Renal pelvis (tissue), 4 donors: Measurements from ENCODE around the gene VAV2. TPM values are rescaled to one million over a fixed set of nuclear protein-coding genes. Genes with fewer than 3 reads are reported as not detected.

Experiments
- DNase-seq: peaks from one replicate; pipeline ENCODE4 v3.0.0-alpha.2; 2013
- polyA plus RNA-seq, 3 donors: library from polyadenylated mRNA; unstranded; fragments of 120-200 nt; gene quantifications; one replicate each; pipeline ENCODE4 v1.2.1, GENCODE V29; 2013; ENCODE audit not compliant: insufficient read length in 3 of 3

The VAV2 gene
- polyA plus RNA-seq, 3 donors: 36.6 to 55.8 (median 37.4) TPM

- DNase-seq: no peak
Observed at GRCh38 chr9:133733421-133733795, 258.7 kb downstream of the VAV2 start.

- DNase-seq: no peak
Observed at GRCh38 chr9:133732639-133733408, 259.3 kb downstream of the VAV2 start.

GRCh38 chr9:133731876-133732638 is 260.1 kb downstream of the VAV2 start:
- peak; percentile 31 for DNase-seq

GRCh38 chr9:133730994-133731715 is 261.0 kb downstream of the VAV2 start:
- DNase-seq: no peak

GRCh38 chr9:133729617-133730281 is 262.4 kb downstream of the VAV2 start:
- DNase-seq: no peak

- DNase-seq: no peak
Observed at GRCh38 chr9:133728856-133729616, 263.1 kb downstream of the VAV2 start.

- DNase-seq: no peak
Observed at GRCh38 chr9:133727876-133728441, 264.2 kb downstream of the VAV2 start.

- no peak for DNase-seq
Observed at GRCh38 chr9:133727277-133727875, 264.7 kb downstream of the VAV2 start.

GRCh38 chr9:133726401-133727276 is 265.5 kb downstream of the VAV2 start:
- DNase-seq: no peak

GRCh38 chr9:133725886-133726285 is 266.2 kb downstream of the VAV2 start:
- DNase-seq: no peak

GRCh38 chr9:133718563-133719315 is 273.4 kb downstream of the VAV2 start:
- no peak for DNase-seq

- no peak for DNase-seq
Observed at GRCh38 chr9:133717113-133718031, 274.8 kb downstream of the VAV2 start.

- no peak for DNase-seq
Observed at GRCh38 chr9:133716564-133717112, 275.5 kb downstream of the VAV2 start.

GRCh38 chr9:133715866-133716563 is 276.1 kb downstream of the VAV2 start:
- DNase-seq: no peak

- DNase-seq: no peak
Observed at GRCh38 chr9:133715295-133715865, 276.7 kb downstream of the VAV2 start.

GRCh38 chr9:133714606-133715294 is 277.4 kb downstream of the VAV2 start:
- DNase-seq: no peak
